Activated CD8-positive, alpha-beta memory T cell treated with anti-CD3 and anti-CD28 coated beads, Interleukin-2, amount 50 U/mL, for 48 hours (primary cell): ENCODE data around the gene TMEM127.
"Not testable (repeated sequence)": the region's sequence is repeated elsewhere in the genome, so short reads cannot be mapped to it uniquely, and the experiment has no call there.

Experiments
- DNase-seq: peaks from one replicate; pipeline ENCODE4 v3.0.0-alpha.2; 2020

TMEM127 gene

GRCh38 chr2:96265840-96266679, at the start of gene TMEM127, which contains the start of gene CIAO1:
Gene TMEM127, minus strand, starts transcription at chr2:96265997. Its CDS starts 616 bp downstream, at chr2:96265381.
Gene CIAO1, plus strand, starts transcription at chr2:96266225. Its CDS starts 126 bp downstream, at chr2:96266351.
- peak; percentile 99 for DNase-seq

GRCh38 chr2:96315005-96315399, 49.2 kb upstream of the TMEM127 start:
- no peak for DNase-seq

GRCh38 chr2:96308248-96308647, 42.5 kb upstream of the TMEM127 start:
- no peak for DNase-seq

GRCh38 chr2:96306370-96306769, 40.6 kb upstream of the TMEM127 start:
- DNase-seq, result no peak

GRCh38 chr2:96305979-96306308, 40.1 kb upstream of the TMEM127 start:
- DNase-seq, result peak; percentile 66

- DNase-seq, result peak; percentile 95
Observed at GRCh38 chr2:96305091-96305978, 39.5 kb upstream of the TMEM127 start, which contains the start of gene SNRNP200. Gene SNRNP200, minus strand, starts transcription at chr2:96305546. Its CDS starts 109 bp downstream, at chr2:96305437.

GRCh38 chr2:96304606-96305005, 38.8 kb upstream of the TMEM127 start:
- DNase-seq, result no peak

- DNase-seq, result no peak
Observed at GRCh38 chr2:96301865-96302264, 36.1 kb upstream of the TMEM127 start.

GRCh38 chr2:96296925-96297324, 31.1 kb upstream of the TMEM127 start:
- DNase-seq, result no peak

- not testable (repeated sequence) for DNase-seq
Observed at GRCh38 chr2:96294271-96294670, 28.5 kb upstream of the TMEM127 start.

- DNase-seq, result no peak
Observed at GRCh38 chr2:96291751-96292150, 26.0 kb upstream of the TMEM127 start.

- DNase-seq, result no peak
Observed at GRCh38 chr2:96287273-96287856, 21.6 kb upstream of the TMEM127 start.

GRCh38 chr2:96276787-96277499, 11.1 kb upstream of the TMEM127 start:
- DNase-seq, result no peak

GRCh38 chr2:96274355-96275056, 8.7 kb upstream of the TMEM127 start:
- no peak for DNase-seq

GRCh38 chr2:96273763-96274162, 8.0 kb upstream of the TMEM127 start:
- no peak for DNase-seq

GRCh38 chr2:96271995-96272394, 6.2 kb upstream of the TMEM127 start:
- no peak for DNase-seq

GRCh38 chr2:96267159-96267971, 1.6 kb upstream of the TMEM127 start:
- peak; percentile 78 for DNase-seq

- DNase-seq, result peak; percentile 74
Observed at GRCh38 chr2:96265349-96265839, 403 bp downstream of the TMEM127 start.

GRCh38 chr2:96264656-96265348, 995 bp downstream of the TMEM127 start:
- no peak for DNase-seq

GRCh38 chr2:96264086-96264485, 1.7 kb downstream of the TMEM127 start:
- DNase-seq, result no peak
